K562 (cell line): Measurements from ENCODE around the gene UQCC5. TPM values are rescaled to one million over a fixed set of nuclear protein-coding genes. Genes with fewer than 3 reads are reported as not detected.

ENCODE experiments used
- CBX3 ChIP-seq, 2 experiments: IDR thresholded peaks; 1 replicate in 1 of 2; 2 replicates in 1 of 2; pipeline ENCODE4 v1.6.1; 2012; ENCODE audit warnings: inconsistent platforms in 2 of 2, low read length in 2 of 2, borderline replicate concordance in 1 of 2, control low read depth in 1 of 2
- CCAR2 ChIP-seq: fragments of 200-400 bp; formaldehyde crosslinking; IDR thresholded peaks from 2 replicates; pipeline ENCODE4 v1.6.1; 2017; ENCODE audit warnings: mild to moderate bottlenecking, low read depth, low read length
- CHD7 ChIP-seq: fragments of 200-600 bp; sonication (generic); IDR thresholded peaks from one replicate; pipeline ENCODE4 v1.6.1; 2012; ENCODE audit warnings: mild to moderate bottlenecking, low read depth, low read length, inconsistent platforms
- HOXB6 ChIP-seq: fragments of 250-450 bp; sonication (Bioruptor Pico); IDR thresholded peaks from 2 replicates; pipeline ENCODE4 v1.5.1; 2022; ENCODE audit warnings: mild to moderate bottlenecking, borderline replicate concordance
- POLR2A ChIP-seq: fragments of 450-650 bp; conservative IDR thresholded peaks from 2 replicates; pipeline ENCODE4 v1.6.1; 2016
- SNAPC5 ChIP-seq: fragments of 250-450 bp; sonication (Bioruptor Pico); IDR thresholded peaks from 2 replicates; pipeline ENCODE4 v1.8.0; 2021; ENCODE audit warnings: moderate library complexity, mild to moderate bottlenecking, inconsistent platforms
- THRB ChIP-seq: fragments of 450-650 bp; formaldehyde crosslinking; conservative IDR thresholded peaks from 2 replicates; pipeline ENCODE4 v1.4.0; 2022; ENCODE audit warnings: mild to moderate bottlenecking, missing genetic modification characterization
- ZKSCAN1 ChIP-seq: fragments of 150-350 bp; IDR thresholded peaks from 2 replicates; pipeline ENCODE4 v1.6.1; 2016; ENCODE audit warnings: low read depth, low read length
- ZNF12 ChIP-seq: sonication (generic); formaldehyde crosslinking; IDR thresholded peaks from 2 replicates; pipeline ENCODE4 v1.4.0; 2020; ENCODE audit warnings: mild to moderate bottlenecking, missing genetic modification reagents
- ZNF583 ChIP-seq: fragments of 250-450 bp; sonication (Bioruptor Pico); IDR thresholded peaks from 2 replicates; pipeline ENCODE4 v1.4.0; 2020
- polyA plus RNA-seq, 8 experiments: library from polyadenylated mRNA; depleted of rRNA in 4 of 8; stranded (reverse) in 5 of 8; unstranded in 3 of 8; fragments of >200 nt; fragmentation: Nextera tagmentation in 2 of 8; fragmentation: Illumina TruSeq in 1 of 8; extraction: Ambion mirVana in 2 of 8; extraction: Trizol in 1 of 8; gene quantifications; 2 replicates each; pipeline versions ENCODE4 v1.2.1 to v1.2.3, GENCODE V29; 2011 to 2014; ENCODE audit warnings: inconsistent platforms in 1 of 8, missing spikeins in 1 of 8
- total RNA-seq, 7 experiments: library from RNA; depleted of rRNA in 6 of 7; stranded (reverse); fragments of >200 nt in 6 of 7; fragmentation: Illumina TruSeq in 2 of 7; extraction: Trizol in 2 of 7; gene quantifications; 2 replicates each; pipeline versions ENCODE4 v1.2.1 to v1.2.3, GENCODE V29; 2011 to 2021; ENCODE audit warnings: low replicate concordance in 1 of 7
- TF ChIP-seq, protein P1 (sequence below): fragments of 250-450 bp; sonication (Bioruptor Pico); IDR thresholded peaks from 2 replicates; pipeline ENCODE4 v1.4.0; 2020; ENCODE audit warnings: borderline replicate concordance
- TF ChIP-seq, protein P2 (sequence below): fragments of 150-350 bp; conservative IDR thresholded peaks from 2 replicates; pipeline ENCODE4 v1.6.1; 2014; ENCODE audit warnings: low read length

UQCC5 gene
- total and polyA plus RNA-seq, 9 of the 15 experiments (the other 6 are each of a cell fraction or from before 2014, with no cell fraction given), result 10.2 to 55.4 (median 33.8) TPM

DNA sequence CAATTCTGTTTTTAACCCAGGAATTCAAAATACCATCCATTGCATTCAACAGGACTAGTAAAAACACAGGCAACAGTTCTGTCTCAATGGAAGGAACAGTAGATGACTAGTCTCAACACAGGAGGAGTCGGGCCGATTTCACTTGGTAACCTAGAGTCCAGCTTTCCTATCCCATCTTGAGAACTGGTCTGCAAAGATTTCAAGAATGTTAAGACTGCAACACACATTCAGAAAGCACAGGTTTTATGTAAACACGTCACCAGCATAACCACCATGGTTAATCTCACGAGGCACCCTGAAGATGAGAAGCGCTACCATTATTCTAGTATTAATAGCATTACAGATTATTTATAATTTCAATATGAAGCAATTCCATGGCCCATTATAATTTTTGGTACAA is 22.0 kb downstream of the UQCC5 start (continued):
- TF ChIP-seq CHD7, result no peak
- TF ChIP-seq, protein P1, sequence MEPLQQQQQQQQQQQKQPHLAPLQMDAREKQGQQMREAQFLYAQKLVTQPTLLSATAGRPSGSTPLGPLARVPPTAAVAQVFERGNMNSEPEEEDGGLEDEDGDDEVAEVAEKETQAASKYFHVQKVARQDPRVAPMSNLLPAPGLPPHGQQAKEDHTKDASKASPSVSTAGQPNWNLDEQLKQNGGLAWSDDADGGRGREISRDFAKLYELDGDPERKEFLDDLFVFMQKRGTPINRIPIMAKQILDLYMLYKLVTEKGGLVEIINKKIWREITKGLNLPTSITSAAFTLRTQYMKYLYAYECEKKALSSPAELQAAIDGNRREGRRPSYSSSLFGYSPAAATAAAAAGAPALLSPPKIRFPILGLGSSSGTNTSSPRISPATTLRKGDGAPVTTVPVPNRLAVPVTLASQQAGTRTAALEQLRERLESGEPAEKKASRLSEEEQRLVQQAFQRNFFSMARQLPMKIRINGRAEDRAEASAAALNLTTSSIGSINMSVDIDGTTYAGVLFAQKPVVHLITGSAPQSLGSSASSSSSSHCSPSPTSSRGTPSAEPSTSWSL (CRISPR knock-in tag), result no peak
- TF ChIP-seq ZNF12 (CRISPR knock-in tag), result no peak
- TF ChIP-seq ZNF583 (CRISPR knock-in tag), result no peak
- TF ChIP-seq SNAPC5 (CRISPR knock-in tag), result no peak
- no peak for TF ChIP-seq CCAR2
- no peak for TF ChIP-seq ZKSCAN1
- no peak for TF ChIP-seq THRB (CRISPR knock-in tag)
- no peak for TF ChIP-seq POLR2A
- no peak for TF ChIP-seq CBX3 (IDR thresholded peaks at IDR 0.05; ENCODE audit: borderline replicate concordance in 1 of 2, low read length in 2 of 2)
- TF ChIP-seq, protein P2, sequence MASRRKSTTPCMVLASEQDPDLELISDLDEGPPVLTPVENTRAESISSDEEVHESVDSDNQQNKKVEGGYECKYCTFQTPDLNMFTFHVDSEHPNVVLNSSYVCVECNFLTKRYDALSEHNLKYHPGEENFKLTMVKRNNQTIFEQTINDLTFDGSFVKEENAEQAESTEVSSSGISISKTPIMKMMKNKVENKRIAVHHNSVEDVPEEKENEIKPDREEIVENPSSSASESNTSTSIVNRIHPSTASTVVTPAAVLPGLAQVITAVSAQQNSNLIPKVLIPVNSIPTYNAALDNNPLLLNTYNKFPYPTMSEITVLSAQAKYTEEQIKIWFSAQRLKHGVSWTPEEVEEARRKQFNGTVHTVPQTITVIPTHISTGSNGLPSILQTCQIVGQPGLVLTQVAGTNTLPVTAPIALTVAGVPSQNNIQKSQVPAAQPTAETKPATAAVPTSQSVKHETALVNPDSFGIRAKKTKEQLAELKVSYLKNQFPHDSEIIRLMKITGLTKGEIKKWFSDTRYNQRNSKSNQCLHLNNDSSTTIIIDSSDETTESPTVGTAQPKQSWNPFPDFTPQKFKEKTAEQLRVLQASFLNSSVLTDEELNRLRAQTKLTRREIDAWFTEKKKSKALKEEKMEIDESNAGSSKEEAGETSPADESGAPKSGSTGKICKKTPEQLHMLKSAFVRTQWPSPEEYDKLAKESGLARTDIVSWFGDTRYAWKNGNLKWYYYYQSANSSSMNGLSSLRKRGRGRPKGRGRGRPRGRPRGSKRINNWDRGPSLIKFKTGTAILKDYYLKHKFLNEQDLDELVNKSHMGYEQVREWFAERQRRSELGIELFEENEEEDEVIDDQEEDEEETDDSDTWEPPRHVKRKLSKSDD, result no peak
- TF ChIP-seq HOXB6 (CRISPR knock-in tag), result no peak
